Iris pigment epithelial cell (primary cell): ENCODE results near the gene CXorf58.
"Not testable (repeated sequence)": the region's sequence is repeated elsewhere in the genome, so short reads cannot be mapped to it uniquely, and the experiment has no call there.

Experiments used
- DNase-seq: peaks from one replicate; pipeline ENCODE4 v3.0.0-alpha.2; 2011; ENCODE audit warnings: low read depth

Gene CXorf58

GRCh38 chrX:23907498-23908218, at the start of gene CXorf58, which contains the start of gene APOO:
Gene CXorf58 (plus strand): TSS chrX:23908006. CDS start chrX:23910303, 2,297 bp downstream.
Gene APOO (minus strand): TSS chrX:23907938. CDS start chrX:23907702, 236 bp downstream.
- DNase-seq = peak; percentile 87

GRCh38 chrX:23859238-23859637, 48.6 kb upstream of the CXorf58 start:
- DNase-seq = not testable (repeated sequence)

- no peak for DNase-seq
These were observed 46.5 kb upstream of the CXorf58 start for GRCh38 chrX:23861215-23861896.

- DNase-seq = not testable (repeated sequence)
These were observed 45.9 kb upstream of the CXorf58 start for GRCh38 chrX:23861952-23862351.

- no peak for DNase-seq
These were observed 43.0 kb upstream of the CXorf58 start for GRCh38 chrX:23864742-23865326.

GRCh38 chrX:23870041-23870440, 37.8 kb upstream of the CXorf58 start:
- DNase-seq = no peak

- no peak for DNase-seq
These were observed 35.8 kb upstream of the CXorf58 start for GRCh38 chrX:23871905-23872546.

- no peak for DNase-seq
These were observed 28.3 kb upstream of the CXorf58 start for GRCh38 chrX:23879380-23880090.

GRCh38 chrX:23883737-23884354, 24.0 kb upstream of the CXorf58 start:
- peak; percentile 80 for DNase-seq

- DNase-seq = peak; percentile 72
These were observed 23.3 kb upstream of the CXorf58 start for GRCh38 chrX:23884427-23885024.

GRCh38 chrX:23885803-23886202, 22.0 kb upstream of the CXorf58 start:
- DNase-seq = no peak

- DNase-seq = no peak
These were observed 20.4 kb upstream of the CXorf58 start for GRCh38 chrX:23887451-23887850.

- no peak for DNase-seq
These were observed 19.9 kb upstream of the CXorf58 start for GRCh38 chrX:23887918-23888317.

- peak; percentile 44 for DNase-seq
These were observed 18.8 kb upstream of the CXorf58 start for GRCh38 chrX:23888887-23889501.

- DNase-seq = no peak
These were observed 16.9 kb upstream of the CXorf58 start for GRCh38 chrX:23890933-23891332.

- DNase-seq = not testable (repeated sequence)
These were observed 12.8 kb upstream of the CXorf58 start for GRCh38 chrX:23894993-23895392.

GRCh38 chrX:23896539-23896938, 11.3 kb upstream of the CXorf58 start:
- not testable (repeated sequence) for DNase-seq

GRCh38 chrX:23896981-23897380, 10.8 kb upstream of the CXorf58 start:
- no peak for DNase-seq

GRCh38 chrX:23898412-23898959, 9.3 kb upstream of the CXorf58 start:
- DNase-seq = peak; percentile 78

GRCh38 chrX:23900220-23900797, 7.5 kb upstream of the CXorf58 start:
- DNase-seq = no peak
